WTC11 (cell line): ENCODE measurements around the gene KCNK17. TPM values are rescaled to one million over a fixed set of nuclear protein-coding genes. Genes with fewer than 3 reads are reported as not detected.

Source experiments
- ATAC-seq: fragments of 200-7000 bp; cut with Tn5 transposase; 2 replicates; pipeline ENCODE4 v1.10.0; 2021; ENCODE audit warnings: mild to moderate bottlenecking, moderate library complexity
- CTCF ChIA-PET: fragments of 300-600 bp; sonication (Branson Sonifier 250); formaldehyde crosslinking; loops from one replicate; lab custom pipeline; 2021; ENCODE audit warnings: antibody characterized with exemption; lab: Charles Lee
- POLR2A ChIA-PET: fragments of 350-600 bp; sonication (Branson Sonifier 250); formaldehyde crosslinking; loops from one replicate; lab custom pipeline; 2021; ENCODE audit warnings: antibody characterized with exemption; lab: Charles Lee
- DNase-seq: peaks from one replicate; pipeline ENCODE4 v3.0.0; 2021; ENCODE audit warnings: low spot score
- H3K27ac Mint-ChIP-seq: 2 replicates; pipeline ENCODE4 v1.8.0; 2021; ENCODE audit warnings: mixed read lengths
- H3K27me3 Mint-ChIP-seq: 2 replicates; pipeline ENCODE4 v1.8.0; 2021; ENCODE audit warnings: low read depth, mild to moderate bottlenecking, moderate library complexity, mixed read lengths
- H3K36me3 Mint-ChIP-seq: 2 replicates; pipeline ENCODE4 v1.8.0; 2021; ENCODE audit warnings: mixed read lengths
- H3K4me1 Mint-ChIP-seq: 2 replicates; pipeline ENCODE4 v1.8.0; 2022; ENCODE audit warnings: mixed read lengths
- H3K4me3 Mint-ChIP-seq: 2 replicates; pipeline ENCODE4 v1.8.0; 2021; ENCODE audit warnings: mild to moderate bottlenecking, moderate library complexity, mixed read lengths
- H3K9me3 Mint-ChIP-seq: 2 replicates; pipeline ENCODE4 v1.8.0; 2021; ENCODE audit warnings: mixed read lengths
- ARID4B ChIP-seq: sonication (generic); formaldehyde crosslinking; IDR thresholded peaks from 2 replicates; pipeline ENCODE4 v1.8.0; 2023; ENCODE audit warnings: missing genetic modification reagents, mild to moderate bottlenecking, borderline replicate concordance
- ATF2 ChIP-seq: sonication (generic); formaldehyde crosslinking; IDR thresholded peaks from 2 replicates; pipeline ENCODE4 v1.8.1; 2022; ENCODE audit warnings: low read depth, missing genetic modification reagents, borderline replicate concordance
- ATF6 ChIP-seq: sonication (generic); formaldehyde crosslinking; IDR thresholded peaks from 2 replicates; pipeline ENCODE4 v1.8.1; 2023; ENCODE audit warnings: mild to moderate bottlenecking, missing genetic modification reagents
- CREB1 ChIP-seq: sonication (generic); formaldehyde crosslinking; IDR thresholded peaks from 2 replicates; pipeline ENCODE4 v1.8.0; 2023; ENCODE audit warnings: mild to moderate bottlenecking, missing genetic modification reagents
- FOXJ3 ChIP-seq: sonication (generic); formaldehyde crosslinking; IDR thresholded peaks from 2 replicates; pipeline ENCODE4 v1.9.0; 2021; ENCODE audit warnings: missing genetic modification reagents, mild to moderate bottlenecking, borderline replicate concordance
- FOXP1 ChIP-seq: sonication (generic); formaldehyde crosslinking; IDR thresholded peaks from 2 replicates; pipeline ENCODE4 v1.8.0; 2022; ENCODE audit warnings: missing genetic modification reagents, mild to moderate bottlenecking, moderate library complexity, borderline replicate concordance
- GABPB1 ChIP-seq: sonication (generic); formaldehyde crosslinking; IDR thresholded peaks from 2 replicates; pipeline ENCODE4 v1.8.1; 2023; ENCODE audit warnings: mild to moderate bottlenecking, missing genetic modification reagents
- KAT7 ChIP-seq: sonication (generic); formaldehyde crosslinking; IDR thresholded peaks from 2 replicates; pipeline ENCODE4 v1.8.1; 2023; ENCODE audit warnings: missing genetic modification reagents, mild to moderate bottlenecking, borderline replicate concordance
- MAX ChIP-seq: sonication (generic); formaldehyde crosslinking; IDR thresholded peaks from 2 replicates; pipeline ENCODE4 v1.8.0; 2022; ENCODE audit warnings: mild to moderate bottlenecking, missing genetic modification reagents
- MYBL2 ChIP-seq: sonication (generic); formaldehyde crosslinking; IDR thresholded peaks from 2 replicates; pipeline ENCODE4 v1.8.1; 2023; ENCODE audit warnings: mild to moderate bottlenecking, moderate library complexity, missing genetic modification reagents
- SP1 ChIP-seq: sonication (generic); formaldehyde crosslinking; conservative IDR thresholded peaks from 2 replicates; pipeline ENCODE4 v1.8.1; 2022; ENCODE audit warnings: missing genetic modification reagents
- TEAD1 ChIP-seq: sonication (generic); formaldehyde crosslinking; IDR thresholded peaks from 2 replicates; pipeline ENCODE4 v1.8.0; 2022; ENCODE audit warnings: mild to moderate bottlenecking, missing genetic modification reagents
- TP53 ChIP-seq: sonication (generic); formaldehyde crosslinking; IDR thresholded peaks from 2 replicates; pipeline ENCODE4 v1.8.1; 2023; ENCODE audit warnings: mild to moderate bottlenecking, missing genetic modification reagents
- ZSCAN18 ChIP-seq: fragments of 250-450 bp; sonication (Bioruptor Pico); IDR thresholded peaks from 2 replicates; pipeline ENCODE4 v2.1.2; 2022; ENCODE audit warnings: mild to moderate bottlenecking, moderate library complexity
- total RNA-seq: library from RNA; stranded (reverse); gene quantifications from 3 replicates; pipeline ENCODE4 v1.2.3, GENCODE V29; 2021

KCNK17 gene
- total RNA-seq, 1 experiment from 2014 or later, result 2.1 TPM

GRCh38 chr6:39312912-39313525 lies 1.2 kb downstream of the KCNK17 start:
- H3K4me1 Mint-ChIP-seq, result peaks cover 2% of the 10 kb centered on the region
- POLR2A ChIA-PET, result no interaction called here
- ATAC-seq (peak; percentile 8), DNase-seq (peak; percentile 30)
- TF ChIP-seq KAT7 (CRISPR knock-in tag) (peak; percentile 80; the same call in 1 of the 2 replicates), SP1 (CRISPR knock-in tag) (0 out of 2 replicates have a peak, but pooled peaks have one; percentile 6), GABPB1 (CRISPR knock-in tag) (no peak)
- peaks cover 4% of the 10 kb centered on the region for H3K9me3 Mint-ChIP-seq
- no peaks in the 10 kb centered on the region for H3K36me3 Mint-ChIP-seq
- peaks cover 75% of the 10 kb centered on the region for H3K27me3 Mint-ChIP-seq
- H3K27ac Mint-ChIP-seq, result no peak overlapping the region
- H3K4me3 Mint-ChIP-seq, result peak overlapping the region; percentile 70
- CTCF ChIA-PET, result interaction anchor here (0.6 to 3.5 kb wide), 14 partner anchors 11 to 1275 kb away, joined by 3 to 37 read pairs (median 5); partner anchors contain the start of gene SAYSD1

- H3K4me3 Mint-ChIP-seq, result no peak overlapping the region
- no peaks in the 10 kb centered on the region for H3K36me3 Mint-ChIP-seq
- ChIA-PET CTCF (interaction anchor here (0.6 to 1.9 kb wide), 24 partner anchors 9 to 320 kb away, joined by 3 to 24 read pairs (median 4); partner anchors contain the start of gene SAYSD1), POLR2A (no interaction called here)
- peaks cover 2% of the 10 kb centered on the region for H3K4me1 Mint-ChIP-seq
- H3K27ac Mint-ChIP-seq, result no peak overlapping the region
- ATAC-seq (no peak), DNase-seq (no peak)
- H3K9me3 Mint-ChIP-seq, result no peaks in the 10 kb centered on the region
- no peak for TF ChIP-seq CREB1 (CRISPR knock-in tag)
- no peak for TF ChIP-seq MAX (CRISPR knock-in tag)
- TF ChIP-seq FOXJ3 (CRISPR knock-in tag), result no peak
- no peak for TF ChIP-seq ZSCAN18 (CRISPR knock-in tag)
- TF ChIP-seq ATF2 (CRISPR knock-in tag), result no peak
- TF ChIP-seq TEAD1, result no peak
- no peak for TF ChIP-seq ARID4B
- no peak for TF ChIP-seq ATF6
- no peak for TF ChIP-seq MYBL2 (CRISPR knock-in tag)
- TF ChIP-seq TP53 (CRISPR knock-in tag), result no peak
- TF ChIP-seq FOXP1, result no peak
- TF ChIP-seq, all 79 proteins: peak for 0
- H3K27me3 Mint-ChIP-seq, result peaks cover 50% of the 10 kb centered on the region
Measured at GRCh38 chr6:39310542-39310941, 3.7 kb downstream of the KCNK17 start.
